Stimulated activated CD8-positive, alpha-beta memory T cell treated with anti-CD3 and anti-CD28 coated beads, Interleukin-2, amount 100 ng/mL, for 48 hours (primary cell): ENCODE data around the gene NKD1.

Experiments
- DNase-seq, 2 donors: peaks; one replicate each; pipeline ENCODE4 v3.0.0-alpha.2; 2020; ENCODE audit warnings: low read depth in 2 of 2

The NKD1 gene

DNA sequence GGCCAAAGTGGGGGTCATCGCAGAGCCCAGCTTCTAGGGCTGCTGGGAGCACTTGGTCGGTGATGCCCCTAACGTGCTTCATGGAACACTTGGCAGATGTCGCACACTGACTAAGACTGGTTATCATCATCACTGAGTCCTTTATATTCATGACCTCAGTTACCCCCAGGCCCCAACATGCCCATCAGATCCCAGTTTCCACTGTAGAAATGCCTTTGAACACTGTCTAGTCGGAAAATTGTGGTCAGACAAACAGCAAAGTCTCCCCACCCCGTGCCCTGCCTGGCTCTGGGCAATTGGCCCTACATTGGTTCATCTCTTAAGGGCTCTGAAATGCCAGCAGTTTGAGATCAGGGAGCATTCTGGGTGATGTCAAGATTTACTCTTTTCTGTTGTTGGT, 51.3 kb downstream of the NKD1 start:
- no peak for DNase-seq

DNA sequence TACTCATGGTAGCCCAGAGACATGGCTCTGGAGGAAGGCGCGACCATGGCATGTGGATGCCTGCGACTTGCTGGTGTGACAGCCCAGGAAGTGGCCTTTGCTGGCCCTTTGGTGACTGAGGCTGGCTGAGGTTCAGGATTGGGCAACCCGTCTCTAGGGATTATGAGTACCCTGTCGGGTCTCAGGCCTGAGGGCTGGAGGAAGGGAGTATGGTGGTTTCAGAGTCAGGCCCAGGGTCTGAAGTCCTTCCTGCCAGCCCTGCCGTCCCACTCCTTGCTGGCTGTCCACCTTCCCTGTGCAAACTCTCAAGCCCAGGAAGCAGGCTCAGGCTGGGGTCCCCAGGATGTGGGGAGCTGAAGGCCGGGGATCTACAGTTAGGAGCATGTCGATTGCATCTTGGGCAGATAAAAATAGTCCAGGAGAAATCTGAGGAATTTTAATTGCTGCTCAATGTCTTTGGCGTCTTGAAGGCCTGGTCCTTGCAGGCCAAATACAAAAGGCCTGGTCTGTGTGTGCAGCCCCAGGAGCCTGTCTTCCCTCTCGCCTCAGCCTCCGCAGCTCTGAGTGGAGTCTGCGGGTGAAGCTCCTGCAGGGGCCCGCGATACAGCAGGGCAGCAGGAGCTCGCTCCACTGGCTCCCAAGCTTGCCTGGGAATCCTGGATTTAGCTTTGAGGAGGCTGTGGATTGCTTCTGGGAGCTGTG, 52.5 kb downstream of the NKD1 start:
- DNase-seq, result no peak

DNA sequence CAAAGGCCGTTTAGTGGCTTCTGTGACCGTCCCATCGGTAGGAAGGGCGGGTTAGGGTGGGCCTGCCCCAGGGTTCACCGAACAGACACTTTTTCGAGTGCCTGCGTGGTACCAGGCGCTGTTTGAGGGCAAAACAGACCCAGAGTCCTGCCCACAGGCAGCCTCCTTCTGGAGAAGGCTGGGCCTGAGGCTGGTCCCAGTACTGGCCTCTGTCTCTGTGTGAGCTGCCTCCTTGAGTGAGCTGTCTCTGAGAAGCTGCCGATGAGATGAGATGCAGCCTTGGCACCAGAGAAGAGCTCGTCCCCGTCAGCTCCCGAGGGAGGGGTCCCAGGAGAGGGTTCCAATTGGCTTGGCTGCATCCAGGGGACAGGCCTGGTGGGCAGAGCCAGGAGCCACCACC, 53.1 kb downstream of the NKD1 start:
- DNase-seq, result no peak

DNA sequence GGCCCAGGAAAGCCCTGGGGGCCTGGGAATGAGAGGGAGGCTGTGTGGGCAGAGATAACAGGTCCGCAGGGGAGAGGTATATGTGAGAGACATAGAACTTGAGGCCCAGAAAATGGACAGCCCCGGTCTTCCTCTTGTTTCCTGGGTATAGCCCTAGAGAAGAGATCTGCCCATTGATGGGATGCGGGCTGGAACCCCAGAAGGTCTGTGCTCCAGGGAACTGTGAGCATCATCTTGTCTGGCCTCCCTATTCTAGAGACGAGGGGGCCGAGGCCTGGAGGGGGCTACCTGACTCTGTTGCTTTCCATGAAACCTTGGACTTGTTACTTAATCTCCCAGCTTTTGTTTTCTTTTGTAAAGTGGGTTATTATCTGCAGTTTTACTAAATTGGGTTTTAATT, 53.9 kb downstream of the NKD1 start:
- no peak for DNase-seq

DNA sequence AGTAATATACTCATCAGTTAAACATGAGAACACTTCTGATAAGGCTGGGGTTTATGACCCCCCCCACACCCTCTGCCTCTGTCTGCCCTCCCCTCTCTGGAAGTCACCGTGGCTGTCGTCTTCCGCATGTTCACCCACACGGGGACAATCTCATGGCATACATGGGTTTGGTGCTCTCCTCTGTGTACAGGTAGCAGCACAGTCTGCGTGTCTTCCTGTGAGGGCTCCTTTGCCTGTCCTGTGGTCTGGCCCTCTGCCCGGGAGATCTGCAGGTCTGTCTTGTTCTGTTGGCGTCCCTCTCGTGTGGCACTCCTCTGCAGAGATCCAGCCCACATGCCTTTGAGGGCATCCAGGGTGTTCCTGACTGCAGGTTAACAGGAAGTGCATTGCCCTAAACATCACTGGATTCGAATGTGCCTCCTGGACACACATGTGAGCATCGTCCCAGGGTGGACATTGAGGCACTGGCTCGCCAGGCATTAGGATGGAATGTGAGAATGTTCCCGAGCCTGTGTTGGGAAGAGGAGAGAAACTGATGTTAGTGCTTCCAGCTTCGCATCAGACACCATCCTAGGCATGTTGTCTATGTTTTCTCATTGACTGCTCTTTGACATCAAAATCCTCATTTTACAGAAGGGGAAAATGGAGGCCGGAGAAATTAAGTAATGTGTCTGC, 54.5 kb downstream of the NKD1 start:
- DNase-seq, result no peak

DNA sequence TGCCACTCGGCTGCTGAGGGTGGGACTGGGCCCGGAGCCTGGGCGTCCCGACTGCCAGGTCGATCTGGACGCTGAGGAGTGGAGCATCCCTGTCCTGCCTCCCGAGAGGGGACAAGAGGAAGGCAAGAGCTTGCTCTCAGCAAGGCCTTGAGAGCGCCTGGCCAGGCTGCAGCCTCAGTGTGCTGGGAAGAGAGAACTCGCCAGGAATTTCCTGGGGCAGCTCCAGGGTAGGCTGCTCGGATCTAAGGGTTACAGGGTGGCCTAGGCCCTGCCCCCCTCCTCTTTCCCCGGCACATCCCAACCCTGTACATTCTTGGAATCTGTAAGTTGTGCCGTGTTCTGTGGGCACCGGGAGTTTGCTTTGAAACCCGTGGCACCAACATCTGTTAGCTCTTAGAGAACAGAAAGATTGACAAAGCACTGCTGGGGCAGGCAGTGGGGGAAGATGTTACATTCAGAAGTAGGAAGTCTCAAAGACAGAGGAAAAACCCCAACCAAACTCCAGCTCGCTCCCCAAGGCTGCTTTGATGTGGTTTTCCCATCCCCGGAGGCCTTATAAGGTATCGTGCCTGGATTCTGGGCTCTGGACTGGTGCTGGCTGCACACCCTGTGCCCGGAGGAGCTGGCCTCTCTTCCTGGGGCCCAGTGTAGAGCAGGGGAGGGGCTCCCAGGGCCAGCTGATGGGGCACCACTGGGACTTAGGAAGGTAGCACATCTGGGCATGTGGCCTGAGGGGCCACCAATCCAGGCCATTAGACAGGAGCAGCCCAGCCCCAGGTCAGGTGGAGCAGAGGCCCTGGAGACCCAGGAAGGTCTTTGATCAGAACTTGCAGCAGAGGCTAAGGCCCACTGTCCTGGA, 55.2 kb downstream of the NKD1 start:
- DNase-seq, result no peak

DNA sequence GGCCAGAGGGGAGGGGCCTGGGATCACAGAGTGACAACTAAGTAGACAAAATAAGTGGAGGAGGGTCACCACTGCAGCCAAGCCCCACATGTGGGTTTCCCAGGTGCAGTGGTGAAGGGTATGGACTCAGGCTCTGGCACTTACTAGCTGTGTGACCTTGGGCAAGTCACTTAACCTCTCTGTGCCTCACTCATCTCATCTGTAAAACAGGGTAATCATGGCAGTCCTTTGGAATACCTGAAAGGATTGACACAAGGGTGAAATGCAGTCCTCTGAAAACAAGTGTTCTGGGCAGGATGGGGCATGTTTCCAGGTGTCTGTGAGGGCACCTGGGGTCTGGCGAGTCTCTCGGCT, 55.8 kb downstream of the NKD1 start:
- no peak for DNase-seq

DNA sequence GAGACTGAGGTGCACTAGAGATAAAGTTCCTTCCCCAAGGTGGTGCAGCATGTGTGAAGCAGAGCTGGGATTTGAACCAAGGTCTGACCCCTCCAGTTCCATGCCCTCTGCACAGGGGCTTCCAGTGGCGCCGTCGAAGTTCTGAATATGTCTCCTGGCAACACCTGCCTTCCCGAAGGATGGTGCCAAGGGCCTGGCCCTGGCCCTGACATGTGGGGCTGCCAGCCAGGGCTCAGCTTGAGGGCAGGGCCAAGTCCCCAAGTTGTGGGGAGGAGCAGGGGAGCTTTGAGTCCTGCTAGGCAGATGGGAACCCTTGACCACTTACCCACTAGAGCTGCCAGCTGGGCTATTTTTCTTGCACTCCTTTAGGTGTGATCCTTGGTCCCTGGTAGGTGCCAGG, 56.4 kb downstream of the NKD1 start:
- DNase-seq, result no peak

DNA sequence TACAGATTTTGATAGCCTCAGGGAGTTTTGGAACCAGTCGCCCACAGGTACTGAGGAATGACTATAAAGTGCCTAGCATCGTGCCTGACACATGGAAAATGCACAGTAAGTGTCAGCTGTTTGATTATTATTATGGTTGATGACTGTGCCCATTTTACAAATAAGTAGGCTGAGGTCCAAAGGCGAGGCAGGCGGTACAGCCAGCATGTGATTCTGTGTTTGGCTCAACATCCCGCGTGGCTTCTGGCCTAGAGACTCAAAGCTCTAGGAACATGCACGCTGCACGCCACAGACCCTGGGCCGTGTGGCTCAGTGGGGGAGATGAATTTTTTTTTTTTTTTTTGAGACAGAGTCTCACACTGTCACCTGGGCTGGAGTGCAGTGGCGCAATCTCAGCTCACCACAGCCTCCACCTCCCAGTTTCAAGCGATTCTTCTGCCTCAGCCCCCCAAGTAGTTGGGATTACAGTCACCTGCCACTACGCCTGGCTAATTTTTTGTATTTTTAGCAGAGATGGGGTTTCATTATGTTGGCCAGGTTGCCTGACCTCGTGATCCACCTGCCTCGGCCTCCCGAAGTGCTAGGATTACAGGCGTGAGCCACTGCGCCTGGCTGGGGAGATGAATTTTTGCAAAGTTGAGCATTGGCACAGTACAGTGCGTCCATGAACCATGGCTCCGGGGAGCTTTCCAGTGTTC, 57.7 kb downstream of the NKD1 start:
- no peak for DNase-seq

DNA sequence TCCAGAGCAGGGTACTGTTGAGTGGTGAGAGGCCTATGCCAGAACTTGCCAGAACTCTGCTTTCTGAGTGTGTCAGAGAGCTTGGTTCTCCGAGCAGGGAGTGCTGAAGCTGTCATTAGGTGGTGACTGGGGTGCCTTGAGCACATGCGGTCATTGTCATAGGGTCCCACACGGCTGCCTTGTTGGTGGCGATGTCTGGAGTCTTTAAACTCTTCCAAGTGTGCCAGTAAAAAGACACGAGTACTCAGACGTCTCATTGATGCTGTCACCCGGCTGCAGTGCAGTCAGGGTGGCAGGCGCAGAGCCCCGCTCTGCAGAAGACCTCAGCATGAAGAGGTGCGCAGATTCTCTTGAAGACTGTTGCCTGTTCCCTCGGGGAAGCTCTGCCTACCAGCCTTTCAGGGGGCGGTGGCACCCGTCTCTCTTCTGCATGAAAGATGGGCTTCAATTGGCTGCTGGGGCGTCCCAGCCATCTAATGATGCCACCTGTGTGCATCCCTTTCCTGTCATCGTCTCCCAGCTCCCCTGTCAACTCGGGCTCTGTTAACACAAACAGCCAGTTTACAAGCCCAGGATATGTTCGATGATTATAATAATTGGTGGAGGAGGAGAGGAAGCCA, 58.3 kb downstream of the NKD1 start:
- no peak for DNase-seq

DNA sequence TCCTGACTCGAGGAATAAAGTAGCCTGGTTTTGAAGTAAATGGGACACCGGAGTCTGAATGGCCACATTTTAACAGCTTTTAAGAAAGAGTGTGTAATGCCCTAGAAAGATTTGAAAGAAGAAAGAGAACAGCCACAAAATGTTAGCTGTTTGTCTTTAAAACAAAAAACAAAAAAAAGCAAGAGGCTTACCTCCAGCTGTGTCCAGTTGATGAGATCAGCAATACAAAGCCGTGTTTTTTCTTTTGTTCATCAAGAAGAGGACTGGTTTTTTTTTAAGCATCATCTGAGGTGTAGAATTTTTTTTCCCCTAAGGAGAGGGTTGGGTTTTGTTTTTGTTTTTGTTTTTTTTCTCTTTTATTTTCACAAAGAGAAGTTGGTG, 58.8 kb downstream of the NKD1 start:
- DNase-seq, result no peak

DNA sequence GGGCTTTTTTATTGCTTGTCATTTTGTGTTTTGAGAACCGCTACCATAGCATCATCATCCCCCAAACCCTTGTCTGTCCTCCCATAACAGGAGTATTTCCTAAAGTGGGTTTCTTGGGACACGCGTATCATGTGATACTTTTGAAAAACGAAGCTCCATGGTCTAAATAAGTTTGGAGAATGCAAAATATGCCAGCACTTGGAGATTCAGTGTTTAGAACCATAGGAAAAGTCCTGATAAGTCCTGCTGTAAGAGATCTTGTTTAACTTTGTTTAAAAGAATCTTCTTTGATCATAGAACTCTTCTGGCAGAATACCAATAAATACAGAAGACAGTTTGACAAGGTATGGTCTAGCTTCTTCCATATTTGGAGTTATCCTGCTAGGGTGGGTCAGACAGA, 59.3 kb downstream of the NKD1 start:
- no peak for DNase-seq

DNA sequence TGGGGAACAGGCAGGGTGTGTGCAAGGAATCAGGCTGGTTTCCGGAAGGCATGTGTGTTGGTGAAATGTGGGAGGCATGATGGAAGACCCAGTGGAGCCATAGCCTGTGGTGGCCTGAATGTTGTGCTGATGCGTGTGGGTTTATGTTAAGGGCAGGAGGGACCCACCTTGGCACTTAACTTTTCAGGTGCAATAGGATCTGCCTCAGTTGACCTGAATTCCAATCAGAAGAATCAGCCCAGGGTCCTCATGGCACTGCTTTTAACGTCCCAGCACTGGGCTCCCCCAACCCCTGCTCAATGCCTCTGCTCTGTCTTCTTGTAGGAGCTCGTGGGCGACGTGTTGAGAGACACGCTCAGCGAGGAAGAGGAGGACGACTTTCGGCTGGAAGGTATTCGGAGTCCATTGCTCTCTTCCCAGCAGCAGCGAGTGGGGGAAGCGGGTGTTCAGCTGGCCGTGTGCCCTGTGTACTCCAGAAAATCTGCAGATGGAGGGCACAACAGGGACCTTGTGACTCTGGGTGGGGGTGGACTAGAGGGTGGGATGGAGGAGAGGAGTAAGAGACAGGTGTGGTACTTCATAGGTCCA, 59.9 kb downstream of the NKD1 start:
- no peak for DNase-seq

DNA sequence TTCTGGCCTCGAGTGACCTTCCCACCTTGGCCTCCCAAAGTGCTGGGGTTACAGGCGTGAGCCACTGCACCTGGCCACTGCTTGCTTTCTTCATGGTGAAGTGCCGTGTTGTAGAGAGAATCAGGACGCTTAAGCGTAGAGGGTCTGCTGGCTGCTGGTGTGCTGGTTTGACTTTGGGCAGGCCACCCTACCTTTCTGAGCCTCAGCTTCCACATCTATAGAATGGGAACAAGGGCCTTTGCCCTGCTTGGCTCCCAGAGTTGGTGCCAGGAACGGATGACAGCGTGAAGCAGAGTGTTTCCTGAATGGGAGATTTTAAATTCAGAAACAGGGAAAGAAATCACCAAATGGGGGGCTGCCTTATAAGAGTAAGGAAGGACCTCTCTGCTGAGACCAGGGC, 60.9 kb downstream of the NKD1 start:
- no peak for DNase-seq

DNA sequence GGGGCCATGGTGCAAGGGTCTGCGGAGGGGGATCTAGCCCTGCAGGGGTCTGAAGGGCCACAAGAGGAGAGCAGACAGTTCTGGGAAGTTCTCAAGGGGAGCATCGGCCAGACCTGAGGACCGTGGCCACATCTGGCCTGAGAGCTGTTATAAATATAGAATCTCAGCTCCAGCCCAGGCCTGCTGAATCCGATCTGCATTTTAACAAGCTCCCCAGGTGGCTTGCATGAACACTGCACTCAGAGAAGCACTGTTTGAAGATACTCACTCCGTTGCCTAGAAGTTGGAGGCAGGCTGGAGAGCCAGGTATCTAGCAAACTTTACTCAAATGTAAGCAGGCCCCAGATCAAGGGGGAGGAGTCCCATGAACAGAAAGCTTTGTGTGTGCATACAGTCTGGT, 61.3 kb downstream of the NKD1 start:
- no peak for DNase-seq

DNA sequence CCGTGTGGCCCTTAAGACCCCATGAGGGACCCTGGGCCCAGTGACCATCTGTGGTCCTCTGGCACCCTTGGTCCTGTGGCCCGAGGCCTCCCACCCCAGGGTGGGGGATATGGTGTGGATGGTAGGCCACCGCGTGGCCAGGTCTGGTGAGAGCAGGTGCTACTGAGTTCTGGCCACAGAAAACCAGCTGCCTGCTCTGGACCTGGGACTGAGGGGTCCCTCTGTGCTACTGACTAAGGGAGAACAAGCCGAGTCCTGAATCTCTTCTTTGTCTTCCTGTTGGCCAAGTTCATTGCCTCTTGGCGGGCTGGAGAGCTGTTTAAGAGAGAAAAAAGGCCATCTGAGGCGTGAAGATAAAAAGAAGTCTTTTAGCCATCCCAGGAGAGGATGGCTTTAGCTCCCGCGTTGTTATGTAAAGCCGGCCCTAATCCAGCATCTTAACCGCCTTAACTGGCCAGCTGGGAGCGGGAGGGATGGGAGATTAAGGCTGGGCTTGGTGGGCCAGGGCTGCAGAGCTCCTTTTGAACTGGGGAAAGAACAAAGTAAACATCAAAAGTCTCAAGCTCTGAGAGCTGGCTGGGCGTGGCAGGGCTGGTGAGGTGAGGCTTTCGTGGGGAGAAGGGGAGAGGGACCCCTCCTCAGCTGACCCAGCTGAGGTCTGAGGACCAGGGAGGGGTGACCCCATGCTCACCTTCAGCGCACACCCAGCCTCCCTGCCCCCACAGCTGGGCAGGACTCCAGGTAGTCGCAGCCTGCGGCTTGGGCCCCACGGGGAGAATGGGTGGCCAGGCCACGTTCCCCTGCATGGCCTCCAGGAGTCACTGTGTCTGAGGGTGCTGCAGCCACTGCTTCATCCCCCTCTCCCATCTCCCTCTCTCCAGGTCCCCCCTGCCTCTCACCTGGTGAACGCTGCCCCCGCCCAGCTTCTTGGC, 62.4 kb downstream of the NKD1 start:
- DNase-seq, result no peak

DNA sequence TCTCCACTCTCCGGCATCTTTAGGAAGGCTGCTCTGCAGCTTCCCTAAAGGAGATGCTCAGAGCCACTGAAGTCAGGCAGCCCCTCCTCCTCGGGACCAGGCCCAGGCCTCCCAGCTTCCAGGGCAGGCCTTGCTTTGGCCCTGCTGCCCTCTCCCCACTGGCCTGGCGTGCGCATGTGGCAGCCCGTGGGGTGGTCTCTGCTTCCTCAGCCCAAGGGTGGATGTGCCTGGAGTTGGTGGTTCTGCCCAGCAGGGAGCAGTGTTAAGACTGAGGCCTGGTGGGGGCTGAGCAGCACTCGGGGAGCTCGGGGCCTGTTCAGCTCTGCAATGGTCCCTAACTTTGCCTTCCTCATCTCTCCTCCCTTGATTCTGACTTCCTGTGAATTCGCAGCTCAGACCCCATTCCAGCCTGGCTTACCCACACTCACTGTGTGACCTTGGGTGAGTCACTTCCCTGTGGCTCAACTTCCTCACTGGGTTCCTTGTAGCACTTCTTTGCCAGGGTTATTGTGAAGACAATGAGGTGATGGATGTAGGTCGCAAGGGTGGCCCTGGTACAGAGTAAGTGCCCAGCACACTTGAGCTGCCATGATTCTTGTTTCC, 63.2 kb downstream of the NKD1 start:
- DNase-seq, result no peak

DNA sequence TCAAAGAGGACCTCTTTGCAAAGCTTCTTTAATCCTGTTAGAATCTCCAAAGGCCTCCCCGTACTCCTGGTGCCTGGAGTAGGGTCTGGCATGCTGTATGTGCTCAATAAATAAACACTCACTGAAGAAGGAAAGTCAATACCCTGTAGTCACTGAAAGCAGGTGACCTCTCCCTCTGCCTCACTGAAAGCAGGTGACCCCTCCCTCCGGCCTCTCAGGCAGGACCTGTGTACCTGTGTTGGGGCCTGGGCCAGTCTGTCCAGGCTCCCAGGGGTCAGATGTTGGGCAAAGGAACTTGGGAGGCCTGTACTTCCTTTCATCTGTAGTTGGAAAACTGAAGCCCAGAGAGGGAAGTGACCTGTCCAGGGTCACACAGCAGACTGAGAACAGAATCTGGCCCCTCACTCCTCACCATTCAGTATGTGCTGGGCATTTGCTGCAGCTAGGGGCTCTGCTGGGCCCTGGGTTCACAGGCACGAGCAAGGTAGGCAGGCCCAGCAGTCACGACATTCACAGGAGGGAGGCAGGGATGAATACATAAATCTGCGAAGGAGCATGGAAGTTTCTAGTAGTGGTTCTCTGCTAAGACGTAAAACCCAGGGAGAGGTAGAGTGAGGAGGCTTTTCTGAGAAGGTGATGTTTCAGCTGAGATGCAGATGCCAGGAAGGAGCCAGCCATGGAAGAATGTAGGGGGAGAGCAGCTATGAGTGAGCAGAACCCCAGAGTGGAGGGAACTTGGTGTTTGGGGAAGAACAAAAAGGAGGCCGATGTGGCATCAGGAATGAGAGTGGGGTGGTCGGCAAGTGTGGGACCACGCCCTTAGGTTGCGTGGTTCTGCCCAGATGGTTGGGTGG, 64.0 kb downstream of the NKD1 start:
- no peak for DNase-seq

DNA sequence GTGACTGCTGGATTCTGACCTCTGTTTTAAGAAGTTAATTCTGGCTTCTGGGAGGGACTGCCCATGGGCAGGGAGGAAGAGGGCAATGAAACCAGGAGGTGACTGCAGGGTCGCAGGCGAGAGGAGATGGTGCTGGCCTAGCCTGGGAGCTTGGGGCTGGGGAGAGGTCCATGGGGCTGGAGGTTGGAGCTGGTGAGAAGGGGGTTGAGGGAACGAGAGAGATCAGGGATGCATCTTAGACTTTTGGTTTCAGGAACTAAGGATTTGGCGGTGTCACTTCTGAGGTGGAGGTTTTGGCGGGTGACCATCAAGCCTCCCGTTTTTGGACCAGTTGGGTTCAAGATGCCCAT, 64.6 kb downstream of the NKD1 start:
- no peak for DNase-seq
